Liver (tissue), 9 donors: ENCODE measurements around the gene TMEM260. TPM values are rescaled to one million over a fixed set of nuclear protein-coding genes. Genes with fewer than 3 reads are reported as not detected.

Experiments used
- DNase-seq: peaks from one replicate; pipeline ENCODE4 v3.0.0-alpha.2; 2017; ENCODE audit warnings: low spot score
- H3K27ac ChIP-seq, 2 donors: one replicate each; pipeline ENCODE4 v1.7.0; 2013; ENCODE audit warnings: inconsistent platforms in 2 of 2, low read length in 2 of 2, control low read depth in 1 of 2, low read depth in 1 of 2, mild to moderate bottlenecking in 1 of 2
- H3K27me3 ChIP-seq, 4 donors: one replicate each; pipeline versions ENCODE4 v1.6.1 to v1.7.0; 2013; ENCODE audit warnings: low read length in 3 of 4, inconsistent platforms in 1 of 4, mild to moderate bottlenecking in 1 of 4, moderate library complexity in 1 of 4; ENCODE audit not compliant: control insufficient read depth in 4 of 4, insufficient read depth in 4 of 4
- H3K36me3 ChIP-seq, 4 donors: one replicate each; pipeline versions ENCODE4 v1.6.1 to v1.7.0; 2013; ENCODE audit warnings: low read length in 3 of 4, mild to moderate bottlenecking in 3 of 4, low read depth in 1 of 4, moderate library complexity in 1 of 4; ENCODE audit not compliant: control insufficient read depth in 4 of 4, insufficient read depth in 3 of 4
- H3K4me1 ChIP-seq, 4 donors: one replicate each; pipeline versions ENCODE4 v1.6.1 to v1.7.0; 2013; ENCODE audit warnings: low read length in 3 of 4, mild to moderate bottlenecking in 3 of 4, moderate library complexity in 1 of 4; ENCODE audit not compliant: control insufficient read depth in 4 of 4, insufficient read depth in 4 of 4
- H3K4me3 ChIP-seq, 3 donors: one replicate each; pipeline versions ENCODE4 v1.6.1 to v1.7.0; 2013; ENCODE audit warnings: low read length in 3 of 3, control low read depth in 1 of 3, low read depth in 1 of 3, mild to moderate bottlenecking in 1 of 3
- H3K9ac ChIP-seq, 2 donors: one replicate each; pipeline ENCODE4 v1.7.0; 2013; ENCODE audit warnings: low read length in 2 of 2, mild to moderate bottlenecking in 2 of 2, moderate library complexity in 2 of 2, control low read depth in 1 of 2, low read depth in 1 of 2
- H3K9me3 ChIP-seq, 4 donors: one replicate each; pipeline versions ENCODE4 v1.6.1 to v1.7.0; 2013; ENCODE audit warnings: low read length in 3 of 4; ENCODE audit not compliant: control insufficient read depth in 4 of 4
- EGR1 ChIP-seq, 2 donors: IDR thresholded peaks; 2 replicates each; pipeline ENCODE4 v1.6.1; 2016 to 2018; ENCODE audit warnings: antibody characterized with exemption in 2 of 2, low read depth in 2 of 2
- FOXA2 ChIP-seq: IDR thresholded peaks from 2 replicates; pipeline ENCODE4 v1.6.1; 2016; ENCODE audit warnings: antibody characterized with exemption
- GABPA ChIP-seq, 2 donors: IDR thresholded peaks in 1 of 2; conservative IDR thresholded peaks in 1 of 2; 2 replicates each; pipeline ENCODE4 v1.6.1; 2016; ENCODE audit warnings: antibody characterized with exemption in 2 of 2, mild to moderate bottlenecking in 1 of 2, moderate library complexity in 1 of 2
- HNF4A ChIP-seq, 2 donors: conservative IDR thresholded peaks; 2 replicates each; pipeline ENCODE4 v1.6.1; 2016; ENCODE audit warnings: antibody characterized with exemption in 2 of 2, mild to moderate bottlenecking in 2 of 2
- HNF4G ChIP-seq: IDR thresholded peaks from 2 replicates; pipeline ENCODE4 v1.6.1; 2016; ENCODE audit warnings: antibody characterized with exemption
- JUND ChIP-seq, 2 donors: IDR thresholded peaks; 2 replicates each; pipeline ENCODE4 v1.6.1; 2016; ENCODE audit warnings: antibody characterized with exemption in 2 of 2
- NR2F2 ChIP-seq: IDR thresholded peaks from 2 replicates; pipeline ENCODE4 v1.6.1; 2016; ENCODE audit warnings: antibody characterized with exemption
- RAD21 ChIP-seq, 2 donors: IDR thresholded peaks; 2 replicates each; pipeline ENCODE4 v1.6.1; 2016; ENCODE audit warnings: antibody characterized with exemption in 2 of 2, mild to moderate bottlenecking in 2 of 2
- SP1 ChIP-seq: IDR thresholded peaks from 2 replicates; pipeline ENCODE4 v1.6.1; 2018; ENCODE audit warnings: antibody characterized with exemption, mild to moderate bottlenecking
- YY1 ChIP-seq: IDR thresholded peaks from 2 replicates; pipeline ENCODE4 v1.6.1; 2016; ENCODE audit warnings: antibody characterized with exemption, mild to moderate bottlenecking
- WGBS: extraction: QIAGEN DNeasy Blood & Tissue Kit; methylation state at CpG from one replicate; pipeline ENCODE4 v1.1.7; 2013; 5-methylcytosine and 5-hydroxymethylcytosine counted together
- polyA plus RNA-seq, 2 donors: library from polyadenylated mRNA; stranded (reverse) in 1 of 2; unstranded in 1 of 2; fragments of 200-250 nt in 1 of 2; fragments of >200 nt in 1 of 2; fragmentation: Nextera tagmentation in 1 of 2; extraction: Ambion mirVana in 1 of 2; gene quantifications; one replicate each; pipeline versions ENCODE4 v1.2.1 to v1.2.3, GENCODE V29; 2013 to 2015
- total RNA-seq, 2 donors: library from RNA; depleted of rRNA; stranded (reverse); fragments of >200 nt; gene quantifications; one replicate each; pipeline ENCODE4 v1.2.3, GENCODE V29; 2014
- TF ChIP-seq, protein P1 (sequence below): fragments of 150-350 bp; IDR thresholded peaks from 2 replicates; pipeline ENCODE4 v1.5.1; 2017; ENCODE audit warnings: improper control_type of control experiment, low read depth, low read length; ENCODE audit not compliant: missing input control
- TF ChIP-seq, protein P2 (sequence below): IDR thresholded peaks from 2 replicates; pipeline ENCODE4 v1.6.1; 2016; ENCODE audit warnings: antibody characterized with exemption
- TF ChIP-seq, protein P3 (sequence below): IDR thresholded peaks from 2 replicates; pipeline ENCODE4 v1.6.1; 2016; ENCODE audit warnings: antibody characterized with exemption, mild to moderate bottlenecking
- TF ChIP-seq, protein P4 (sequence below): IDR thresholded peaks from 2 replicates; pipeline ENCODE4 v1.6.1; 2016; ENCODE audit warnings: antibody characterized with exemption
- TF ChIP-seq, protein P5 (sequence below): IDR thresholded peaks from 2 replicates; pipeline ENCODE4 v1.6.1; 2016; ENCODE audit warnings: antibody characterized with exemption
- donor health status: healthy.
- donor health status: healthy.
- donor health status: healthy.
- donor health status: healthy.
- donor health status: healthy.

The TMEM260 gene
- total and polyA plus RNA-seq, 4 donors: 4.9 to 11.6 (median 9.0) TPM

DNA sequence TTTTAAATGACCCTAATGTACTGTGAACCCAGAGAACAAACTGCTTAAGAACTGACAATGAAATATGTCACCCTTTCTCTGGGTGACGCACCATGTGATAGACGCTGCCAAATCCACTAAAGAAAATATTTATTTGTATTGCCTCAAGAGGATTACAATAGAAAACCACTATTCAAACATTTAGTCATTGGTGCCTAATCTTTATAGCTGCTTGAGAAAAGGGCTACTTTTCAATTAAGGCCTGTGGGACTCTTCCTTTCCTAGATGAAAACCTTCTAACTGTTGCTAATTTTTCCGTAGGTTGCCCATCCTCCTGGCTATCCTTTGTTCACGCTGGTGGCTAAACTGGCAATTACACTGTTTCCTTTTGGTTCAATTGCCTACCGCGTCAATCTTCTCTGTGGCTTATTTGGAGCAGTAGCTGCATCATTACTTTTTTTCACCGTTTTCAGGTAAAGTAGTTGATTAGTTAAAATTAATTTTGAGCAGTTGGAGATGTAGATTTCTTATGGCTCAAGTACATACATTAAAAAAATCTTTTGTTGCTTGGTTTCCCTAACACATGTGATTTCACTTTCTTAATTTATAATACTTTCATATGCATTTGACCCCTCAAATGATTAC, 6.0 kb downstream of the TMEM260 start:
- H3K4me3 ChIP-seq: no peak overlapping the region
- WGBS: 84% methylated on average over 7 of the region's 7 CpGs
- H3K4me1 ChIP-seq: peaks cover 7 to 22% (median 19%) of the 10 kb centered on the region in 4 donors
- no peak for DNase-seq
- no peaks in the 10 kb centered on the region for H3K9me3 ChIP-seq
- H3K9ac ChIP-seq: no peak overlapping the region
- no peaks in the 10 kb centered on the region for H3K27me3 ChIP-seq
- peaks cover 0 to 9% (median 3%) of the 10 kb centered on the region in 4 donors for H3K36me3 ChIP-seq
- TF ChIP-seq, protein P1, sequence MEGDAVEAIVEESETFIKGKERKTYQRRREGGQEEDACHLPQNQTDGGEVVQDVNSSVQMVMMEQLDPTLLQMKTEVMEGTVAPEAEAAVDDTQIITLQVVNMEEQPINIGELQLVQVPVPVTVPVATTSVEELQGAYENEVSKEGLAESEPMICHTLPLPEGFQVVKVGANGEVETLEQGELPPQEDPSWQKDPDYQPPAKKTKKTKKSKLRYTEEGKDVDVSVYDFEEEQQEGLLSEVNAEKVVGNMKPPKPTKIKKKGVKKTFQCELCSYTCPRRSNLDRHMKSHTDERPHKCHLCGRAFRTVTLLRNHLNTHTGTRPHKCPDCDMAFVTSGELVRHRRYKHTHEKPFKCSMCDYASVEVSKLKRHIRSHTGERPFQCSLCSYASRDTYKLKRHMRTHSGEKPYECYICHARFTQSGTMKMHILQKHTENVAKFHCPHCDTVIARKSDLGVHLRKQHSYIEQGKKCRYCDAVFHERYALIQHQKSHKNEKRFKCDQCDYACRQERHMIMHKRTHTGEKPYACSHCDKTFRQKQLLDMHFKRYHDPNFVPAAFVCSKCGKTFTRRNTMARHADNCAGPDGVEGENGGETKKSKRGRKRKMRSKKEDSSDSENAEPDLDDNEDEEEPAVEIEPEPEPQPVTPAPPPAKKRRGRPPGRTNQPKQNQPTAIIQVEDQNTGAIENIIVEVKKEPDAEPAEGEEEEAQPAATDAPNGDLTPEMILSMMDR: no peak
- no peak for TF ChIP-seq SP1
- TF ChIP-seq FOXA2: no peak
- TF ChIP-seq, protein P2, sequence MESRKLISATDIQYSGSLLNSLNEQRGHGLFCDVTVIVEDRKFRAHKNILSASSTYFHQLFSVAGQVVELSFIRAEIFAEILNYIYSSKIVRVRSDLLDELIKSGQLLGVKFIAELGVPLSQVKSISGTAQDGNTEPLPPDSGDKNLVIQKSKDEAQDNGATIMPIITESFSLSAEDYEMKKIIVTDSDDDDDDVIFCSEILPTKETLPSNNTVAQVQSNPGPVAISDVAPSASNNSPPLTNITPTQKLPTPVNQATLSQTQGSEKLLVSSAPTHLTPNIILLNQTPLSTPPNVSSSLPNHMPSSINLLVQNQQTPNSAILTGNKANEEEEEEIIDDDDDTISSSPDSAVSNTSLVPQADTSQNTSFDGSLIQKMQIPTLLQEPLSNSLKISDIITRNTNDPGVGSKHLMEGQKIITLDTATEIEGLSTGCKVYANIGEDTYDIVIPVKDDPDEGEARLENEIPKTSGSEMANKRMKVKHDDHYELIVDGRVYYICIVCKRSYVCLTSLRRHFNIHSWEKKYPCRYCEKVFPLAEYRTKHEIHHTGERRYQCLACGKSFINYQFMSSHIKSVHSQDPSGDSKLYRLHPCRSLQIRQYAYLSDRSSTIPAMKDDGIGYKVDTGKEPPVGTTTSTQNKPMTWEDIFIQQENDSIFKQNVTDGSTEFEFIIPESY: no peak
- TF ChIP-seq NR2F2: no peak
- TF ChIP-seq, protein P3, sequence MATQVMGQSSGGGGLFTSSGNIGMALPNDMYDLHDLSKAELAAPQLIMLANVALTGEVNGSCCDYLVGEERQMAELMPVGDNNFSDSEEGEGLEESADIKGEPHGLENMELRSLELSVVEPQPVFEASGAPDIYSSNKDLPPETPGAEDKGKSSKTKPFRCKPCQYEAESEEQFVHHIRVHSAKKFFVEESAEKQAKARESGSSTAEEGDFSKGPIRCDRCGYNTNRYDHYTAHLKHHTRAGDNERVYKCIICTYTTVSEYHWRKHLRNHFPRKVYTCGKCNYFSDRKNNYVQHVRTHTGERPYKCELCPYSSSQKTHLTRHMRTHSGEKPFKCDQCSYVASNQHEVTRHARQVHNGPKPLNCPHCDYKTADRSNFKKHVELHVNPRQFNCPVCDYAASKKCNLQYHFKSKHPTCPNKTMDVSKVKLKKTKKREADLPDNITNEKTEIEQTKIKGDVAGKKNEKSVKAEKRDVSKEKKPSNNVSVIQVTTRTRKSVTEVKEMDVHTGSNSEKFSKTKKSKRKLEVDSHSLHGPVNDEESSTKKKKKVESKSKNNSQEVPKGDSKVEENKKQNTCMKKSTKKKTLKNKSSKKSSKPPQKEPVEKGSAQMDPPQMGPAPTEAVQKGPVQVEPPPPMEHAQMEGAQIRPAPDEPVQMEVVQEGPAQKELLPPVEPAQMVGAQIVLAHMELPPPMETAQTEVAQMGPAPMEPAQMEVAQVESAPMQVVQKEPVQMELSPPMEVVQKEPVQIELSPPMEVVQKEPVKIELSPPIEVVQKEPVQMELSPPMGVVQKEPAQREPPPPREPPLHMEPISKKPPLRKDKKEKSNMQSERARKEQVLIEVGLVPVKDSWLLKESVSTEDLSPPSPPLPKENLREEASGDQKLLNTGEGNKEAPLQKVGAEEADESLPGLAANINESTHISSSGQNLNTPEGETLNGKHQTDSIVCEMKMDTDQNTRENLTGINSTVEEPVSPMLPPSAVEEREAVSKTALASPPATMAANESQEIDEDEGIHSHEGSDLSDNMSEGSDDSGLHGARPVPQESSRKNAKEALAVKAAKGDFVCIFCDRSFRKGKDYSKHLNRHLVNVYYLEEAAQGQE: no peak
- TF ChIP-seq, protein P4, sequence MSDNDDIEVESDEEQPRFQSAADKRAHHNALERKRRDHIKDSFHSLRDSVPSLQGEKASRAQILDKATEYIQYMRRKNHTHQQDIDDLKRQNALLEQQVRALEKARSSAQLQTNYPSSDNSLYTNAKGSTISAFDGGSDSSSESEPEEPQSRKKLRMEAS: no peak
- no peak for TF ChIP-seq YY1
- TF ChIP-seq HNF4G: no peak
- TF ChIP-seq JUND (IDR thresholded peaks at IDR 0.05): no peak
- TF ChIP-seq EGR1 (IDR thresholded peaks at IDR 0.05; ENCODE audit: low read depth in 2 of 2): no peak
- no peak for TF ChIP-seq HNF4A (conservative IDR thresholded peaks at IDR 0.05)
- TF ChIP-seq, protein P5, sequence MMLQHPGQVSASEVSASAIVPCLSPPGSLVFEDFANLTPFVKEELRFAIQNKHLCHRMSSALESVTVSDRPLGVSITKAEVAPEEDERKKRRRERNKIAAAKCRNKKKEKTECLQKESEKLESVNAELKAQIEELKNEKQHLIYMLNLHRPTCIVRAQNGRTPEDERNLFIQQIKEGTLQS: no peak
- TF ChIP-seq RAD21 (IDR thresholded peaks at IDR 0.05): no peak
- no peak for TF ChIP-seq GABPA (IDR thresholded peaks at IDR 0.05 in 1 of 2, conservative IDR thresholded peaks at IDR 0.05 in 1 of 2)
- H3K27ac ChIP-seq: no peak overlapping the region

DNA sequence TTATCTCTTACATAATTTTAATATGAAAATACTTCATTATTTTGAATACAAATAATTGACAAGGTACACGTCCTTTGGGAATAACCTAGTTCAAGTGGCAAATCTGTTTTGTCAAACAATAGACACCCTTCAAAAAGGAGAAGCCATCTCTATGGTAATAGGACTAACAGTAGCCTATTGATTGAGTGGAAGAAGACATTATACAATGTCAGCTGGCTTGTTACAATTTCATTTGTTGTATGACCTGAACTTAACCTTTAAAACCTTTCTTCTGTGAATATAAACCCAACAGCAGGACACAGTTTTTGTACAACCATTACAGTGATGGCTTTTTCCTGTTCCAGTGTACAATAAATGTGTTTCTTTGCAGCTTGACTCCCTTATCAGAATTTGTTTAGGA, 8.1 kb downstream of the TMEM260 start:
- Histone ChIP-seq H3K4me1 (peaks cover 0 to 11% (median 6%) of the 10 kb centered on the region in 4 donors), H3K27ac (no peak overlapping the region), H3K9me3 (no peaks in the 10 kb centered on the region), H3K4me3 (no peak overlapping the region), H3K36me3 (peaks cover 0 to 9% (median 3%) of the 10 kb centered on the region in 4 donors), H3K9ac (no peak overlapping the region), H3K27me3 (no peaks in the 10 kb centered on the region)
- TF ChIP-seq YY1: no peak
- TF ChIP-seq, protein P5: no peak
- TF ChIP-seq FOXA2: no peak
- TF ChIP-seq EGR1 (IDR thresholded peaks at IDR 0.05; ENCODE audit: low read depth in 2 of 2): no peak
- 96% methylated on average over 1 of the region's 1 CpG for WGBS
- DNase-seq: no peak
